Neural crest cell (in vitro differentiated cells): ENCODE measurements around the gene GDF9. TPM values are rescaled to one million over a fixed set of nuclear protein-coding genes. Genes with fewer than 3 reads are reported as not detected.

ENCODE experiments used
- DNase-seq: peaks from one replicate; pipeline ENCODE4 v3.0.0; 2021; ENCODE audit warnings: low read depth, mixed read lengths, low spot score
- H3K27ac Mint-ChIP-seq: one replicate; pipeline ENCODE4 v1.8.0; 2021; ENCODE audit warnings: mild to moderate bottlenecking, mixed read lengths; ENCODE audit not compliant: unreplicated experiment
- H3K27me3 Mint-ChIP-seq: 2 replicates; pipeline ENCODE4 v1.8.0; 2021; ENCODE audit warnings: low read depth, mild to moderate bottlenecking, mixed read lengths
- H3K36me3 Mint-ChIP-seq: 2 replicates; pipeline ENCODE4 v1.8.0; 2021; ENCODE audit warnings: low read depth, mild to moderate bottlenecking, mixed read lengths
- H3K4me1 Mint-ChIP-seq: 2 replicates; pipeline ENCODE4 v1.8.0; 2021; ENCODE audit warnings: mixed read lengths
- H3K4me3 Mint-ChIP-seq: one replicate; pipeline ENCODE4 v1.8.0; 2021; ENCODE audit warnings: mild to moderate bottlenecking, mixed read lengths
- H3K9me3 Mint-ChIP-seq: 2 replicates; pipeline ENCODE4 v1.8.0; 2021; ENCODE audit warnings: mixed read lengths
- total RNA-seq: library from RNA; stranded (reverse); gene quantifications from 2 replicates; pipeline ENCODE4 v1.2.1, GENCODE V29; 2021
- TF ChIP-seq, protein P1 (sequence below): fragments of 200-600 bp; sonication (generic); conservative IDR thresholded peaks from 2 replicates; pipeline ENCODE4 v1.5.0; 2021; ENCODE audit warnings: antibody characterized with exemption, mild to moderate bottlenecking

GDF9 gene
- total RNA-seq, 1 donor from 2014 or later: 0.49 TPM

GRCh38 chr5:132841305-132841704 lies 25.0 kb downstream of the GDF9 start:
- no peaks in the 10 kb centered on the region for H3K27me3 Mint-ChIP-seq
- no peak overlapping the region for H3K27ac Mint-ChIP-seq
- H3K9me3 Mint-ChIP-seq: no peaks in the 10 kb centered on the region
- H3K4me1 Mint-ChIP-seq: peaks cover 7% of the 10 kb centered on the region
- no peaks in the 10 kb centered on the region for H3K36me3 Mint-ChIP-seq
- H3K4me3 Mint-ChIP-seq: no peak overlapping the region
- TF ChIP-seq, protein P1, sequence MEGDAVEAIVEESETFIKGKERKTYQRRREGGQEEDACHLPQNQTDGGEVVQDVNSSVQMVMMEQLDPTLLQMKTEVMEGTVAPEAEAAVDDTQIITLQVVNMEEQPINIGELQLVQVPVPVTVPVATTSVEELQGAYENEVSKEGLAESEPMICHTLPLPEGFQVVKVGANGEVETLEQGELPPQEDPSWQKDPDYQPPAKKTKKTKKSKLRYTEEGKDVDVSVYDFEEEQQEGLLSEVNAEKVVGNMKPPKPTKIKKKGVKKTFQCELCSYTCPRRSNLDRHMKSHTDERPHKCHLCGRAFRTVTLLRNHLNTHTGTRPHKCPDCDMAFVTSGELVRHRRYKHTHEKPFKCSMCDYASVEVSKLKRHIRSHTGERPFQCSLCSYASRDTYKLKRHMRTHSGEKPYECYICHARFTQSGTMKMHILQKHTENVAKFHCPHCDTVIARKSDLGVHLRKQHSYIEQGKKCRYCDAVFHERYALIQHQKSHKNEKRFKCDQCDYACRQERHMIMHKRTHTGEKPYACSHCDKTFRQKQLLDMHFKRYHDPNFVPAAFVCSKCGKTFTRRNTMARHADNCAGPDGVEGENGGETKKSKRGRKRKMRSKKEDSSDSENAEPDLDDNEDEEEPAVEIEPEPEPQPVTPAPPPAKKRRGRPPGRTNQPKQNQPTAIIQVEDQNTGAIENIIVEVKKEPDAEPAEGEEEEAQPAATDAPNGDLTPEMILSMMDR: no peak
- no peak for DNase-seq

- DNase-seq: no peak
- peaks cover 7% of the 10 kb centered on the region for H3K4me1 Mint-ChIP-seq
- no peaks in the 10 kb centered on the region for H3K9me3 Mint-ChIP-seq
- TF ChIP-seq, protein P1: no peak
- H3K4me3 Mint-ChIP-seq: no peak overlapping the region
- no peaks in the 10 kb centered on the region for H3K36me3 Mint-ChIP-seq
- no peaks in the 10 kb centered on the region for H3K27me3 Mint-ChIP-seq
- H3K27ac Mint-ChIP-seq: no peak overlapping the region
Observed at GRCh38 chr5:132840896-132841295, 25.4 kb downstream of the GDF9 start.

GRCh38 chr5:132840313-132840712 lies 26.0 kb downstream of the GDF9 start:
- Mint-ChIP-seq H3K9me3 (no peaks in the 10 kb centered on the region), H3K4me1 (peaks cover 7% of the 10 kb centered on the region), H3K4me3 (no peak overlapping the region), H3K27ac (no peak overlapping the region), H3K36me3 (no peaks in the 10 kb centered on the region), H3K27me3 (no peaks in the 10 kb centered on the region)
- TF ChIP-seq, protein P1: no peak
- DNase-seq: no peak

GRCh38 chr5:132839426-132840301 lies 26.6 kb downstream of the GDF9 start:
- DNase-seq: no peak
- TF ChIP-seq, protein P1: no peak
- no peaks in the 10 kb centered on the region for H3K27me3 Mint-ChIP-seq
- no peak overlapping the region for H3K4me3 Mint-ChIP-seq
- H3K4me1 Mint-ChIP-seq: peaks cover 7% of the 10 kb centered on the region
- no peaks in the 10 kb centered on the region for H3K9me3 Mint-ChIP-seq
- H3K27ac Mint-ChIP-seq: no peak overlapping the region
- no peaks in the 10 kb centered on the region for H3K36me3 Mint-ChIP-seq

GRCh38 chr5:132838516-132839282 lies 27.6 kb downstream of the GDF9 start:
- Mint-ChIP-seq H3K9me3 (no peaks in the 10 kb centered on the region), H3K4me1 (peaks cover 7% of the 10 kb centered on the region), H3K36me3 (no peaks in the 10 kb centered on the region), H3K27ac (no peak overlapping the region), H3K27me3 (no peaks in the 10 kb centered on the region), H3K4me3 (no peak overlapping the region)
- DNase-seq: no peak
- TF ChIP-seq, protein P1: no peak
